NCI-H510A (cell line): Measurements from ENCODE around the gene SBF2.

ENCODE experiments used
- DNase-seq: peaks from one replicate; lab custom pipeline; 2025; lab: John Stamatoyannopoulos, UW

SBF2 gene

GRCh38 chr11:9774591-9775397 is 519.2 kb downstream of the SBF2 start:
- no peak for DNase-seq

- no peak for DNase-seq
Observed at GRCh38 chr11:9774109-9774508, 519.9 kb downstream of the SBF2 start.

- no peak for DNase-seq
Observed at GRCh38 chr11:9773524-9773923, 520.5 kb downstream of the SBF2 start.

GRCh38 chr11:9772218-9772617 is 521.8 kb downstream of the SBF2 start:
- DNase-seq, result no peak

- DNase-seq, result no peak
Observed at GRCh38 chr11:9771071-9771511, 522.9 kb downstream of the SBF2 start.

- no peak for DNase-seq
Observed at GRCh38 chr11:9769621-9770020, 524.4 kb downstream of the SBF2 start.

- DNase-seq, result peak; percentile 13
Observed at GRCh38 chr11:9765320-9766101, 528.5 kb downstream of the SBF2 start.

GRCh38 chr11:9763301-9763700 is 530.7 kb downstream of the SBF2 start:
- no peak for DNase-seq

- no peak for DNase-seq
Observed at GRCh38 chr11:9762531-9762930, 531.5 kb downstream of the SBF2 start.

GRCh38 chr11:9761441-9761945 is 532.5 kb downstream of the SBF2 start:
- DNase-seq, result no peak

GRCh38 chr11:9760193-9760575 is 533.8 kb downstream of the SBF2 start:
- DNase-seq, result no peak

- DNase-seq, result peak; percentile 45
Observed at GRCh38 chr11:9759519-9760192, 534.4 kb downstream of the SBF2 start.

GRCh38 chr11:9758637-9759518 is 535.1 kb downstream of the SBF2 start:
- DNase-seq, result peak; percentile 26

GRCh38 chr11:9757809-9758636 is 536.0 kb downstream of the SBF2 start:
- peak; percentile 44 for DNase-seq

GRCh38 chr11:9756878-9757277 is 537.1 kb downstream of the SBF2 start:
- no peak for DNase-seq

- DNase-seq, result no peak
Observed at GRCh38 chr11:9756461-9756860, 537.6 kb downstream of the SBF2 start.

- no peak for DNase-seq
Observed at GRCh38 chr11:9755561-9756185, 538.3 kb downstream of the SBF2 start.

GRCh38 chr11:9754010-9754471 is 540.0 kb downstream of the SBF2 start:
- DNase-seq, result no peak

GRCh38 chr11:9753021-9753420 is 541.0 kb downstream of the SBF2 start:
- DNase-seq, result no peak

- DNase-seq, result no peak
Observed at GRCh38 chr11:9752091-9752490, 541.9 kb downstream of the SBF2 start.
